D721Med (cell line): ENCODE results near the gene TBC1D5.
"Not testable (repeated sequence)": the region's sequence is repeated elsewhere in the genome, so short reads cannot be mapped to it uniquely, and the experiment has no call there.

Experiments used
- DNase-seq: peaks from one replicate; pipeline ENCODE4 v3.0.0; 2011; ENCODE audit warnings: low spot score; ENCODE audit not compliant: insufficient read length
- FAIRE-seq: peaks from 2 replicates; lab custom pipeline; 2011; peaks lifted over from hg19 to GRCh38; lab: Jason Lieb, UNC
- TF ChIP-seq, protein P1 (sequence below): IDR thresholded peaks from 2 replicates; pipeline ENCODE4 v1.5.1; 2012; ENCODE audit warnings: mild to moderate bottlenecking, control low read depth; ENCODE audit not compliant: insufficient read depth; ENCODE audit errors: missing control alignments

The TBC1D5 gene

GRCh38 chr3:17500618-17501017, 241.8 kb downstream of the TBC1D5 start:
- DNase-seq (no peak), FAIRE-seq (no peak)
- TF ChIP-seq, protein P1, sequence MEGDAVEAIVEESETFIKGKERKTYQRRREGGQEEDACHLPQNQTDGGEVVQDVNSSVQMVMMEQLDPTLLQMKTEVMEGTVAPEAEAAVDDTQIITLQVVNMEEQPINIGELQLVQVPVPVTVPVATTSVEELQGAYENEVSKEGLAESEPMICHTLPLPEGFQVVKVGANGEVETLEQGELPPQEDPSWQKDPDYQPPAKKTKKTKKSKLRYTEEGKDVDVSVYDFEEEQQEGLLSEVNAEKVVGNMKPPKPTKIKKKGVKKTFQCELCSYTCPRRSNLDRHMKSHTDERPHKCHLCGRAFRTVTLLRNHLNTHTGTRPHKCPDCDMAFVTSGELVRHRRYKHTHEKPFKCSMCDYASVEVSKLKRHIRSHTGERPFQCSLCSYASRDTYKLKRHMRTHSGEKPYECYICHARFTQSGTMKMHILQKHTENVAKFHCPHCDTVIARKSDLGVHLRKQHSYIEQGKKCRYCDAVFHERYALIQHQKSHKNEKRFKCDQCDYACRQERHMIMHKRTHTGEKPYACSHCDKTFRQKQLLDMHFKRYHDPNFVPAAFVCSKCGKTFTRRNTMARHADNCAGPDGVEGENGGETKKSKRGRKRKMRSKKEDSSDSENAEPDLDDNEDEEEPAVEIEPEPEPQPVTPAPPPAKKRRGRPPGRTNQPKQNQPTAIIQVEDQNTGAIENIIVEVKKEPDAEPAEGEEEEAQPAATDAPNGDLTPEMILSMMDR: no peak

GRCh38 chr3:17494117-17494809, 248.2 kb downstream of the TBC1D5 start:
- TF ChIP-seq, protein P1: no peak
- FAIRE-seq (no peak), DNase-seq (no peak)

- FAIRE-seq: peak; percentile 35
- TF ChIP-seq, protein P1: no peak
- no peak for DNase-seq
Observed at GRCh38 chr3:17491601-17492000, 250.8 kb downstream of the TBC1D5 start.

- not testable (repeated sequence) for FAIRE-seq, DNase-seq
Observed at GRCh38 chr3:17491190-17491589, 251.2 kb downstream of the TBC1D5 start.

DNA sequence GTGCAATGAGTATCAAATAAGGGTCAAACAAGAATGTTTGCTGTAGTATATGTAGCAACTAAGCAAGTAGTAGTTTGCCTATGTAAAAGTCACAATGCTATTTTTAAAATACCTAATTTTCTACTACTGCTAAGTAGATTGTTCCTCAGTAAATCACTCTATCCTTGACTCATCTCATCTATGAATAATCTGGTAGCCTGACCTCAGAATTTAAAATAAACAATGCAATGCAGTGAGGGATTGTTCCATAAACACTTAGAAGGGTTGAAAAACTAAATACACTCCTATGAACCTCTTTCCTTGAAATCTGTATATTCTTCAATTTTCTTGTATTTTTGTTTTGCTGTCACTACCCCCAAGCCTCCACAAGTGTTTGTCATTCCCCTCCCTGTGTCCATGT, 253.3 kb downstream of the TBC1D5 start:
- no peak for DNase-seq
- TF ChIP-seq, protein P1: no peak
- FAIRE-seq: no peak

DNA sequence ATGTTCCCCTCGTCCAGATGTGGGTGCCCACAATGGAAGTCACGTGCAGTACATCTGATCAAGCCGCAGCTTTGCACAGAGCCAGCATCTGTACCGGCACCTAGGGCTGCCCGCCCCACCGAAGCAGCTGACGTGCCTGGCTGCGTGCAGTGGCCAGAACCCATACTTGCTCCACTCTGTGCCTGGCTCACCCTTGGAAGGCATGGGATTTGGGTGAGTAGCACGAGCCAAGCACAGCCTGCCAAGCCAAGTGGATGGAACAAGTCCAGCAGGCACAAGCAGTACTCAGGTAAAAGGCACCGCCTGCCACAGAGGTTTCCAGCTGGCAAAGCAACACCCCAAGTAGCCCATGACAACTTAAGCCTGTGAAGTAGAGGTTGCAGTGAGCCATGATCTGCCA, 261.3 kb downstream of the TBC1D5 start:
- TF ChIP-seq, protein P1: no peak
- no peak for FAIRE-seq

DNA sequence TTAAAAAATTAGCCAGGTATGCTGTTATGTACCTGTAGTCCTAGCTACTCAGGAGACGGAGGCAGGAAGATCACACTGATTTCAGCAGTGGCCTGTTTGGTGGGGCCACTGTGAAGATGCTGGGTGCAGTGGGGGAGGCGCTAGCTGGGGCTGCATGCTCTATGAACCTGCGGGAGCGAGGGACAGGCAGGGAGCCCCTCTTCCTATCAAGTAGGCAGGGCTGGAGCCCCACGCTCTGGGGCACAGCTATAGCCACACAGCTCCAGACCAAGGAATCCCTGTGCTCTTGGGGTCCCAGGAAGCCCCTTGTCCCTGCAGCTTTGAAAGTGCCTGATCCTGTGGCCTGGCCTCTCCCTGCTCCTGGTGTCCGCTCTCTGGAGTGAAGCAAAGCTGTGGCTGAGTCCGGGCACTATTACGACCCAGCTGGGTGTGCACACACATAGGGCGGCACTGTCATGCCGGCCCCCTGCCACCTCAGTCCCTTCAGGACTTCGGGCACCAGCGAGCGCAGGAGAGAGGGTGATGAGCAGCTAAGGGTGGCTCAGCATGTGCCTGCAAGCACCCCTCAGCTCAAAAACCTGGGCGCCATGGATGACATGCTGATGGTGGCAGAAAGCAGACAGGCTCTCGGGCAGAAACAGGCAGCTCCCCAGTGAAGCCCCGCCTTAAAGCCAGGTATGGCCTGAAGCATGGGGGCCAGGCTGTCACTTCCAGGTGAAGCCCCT, 262.6 kb downstream of the TBC1D5 start:
- no peak for FAIRE-seq
- TF ChIP-seq, protein P1: no peak
- DNase-seq: no peak

More for the DNA sequence above, 261.3 kb downstream of the TBC1D5 start:
- DNase-seq: no peak
